Measurements from ENCODE around the gene USP6NL.

DNA sequence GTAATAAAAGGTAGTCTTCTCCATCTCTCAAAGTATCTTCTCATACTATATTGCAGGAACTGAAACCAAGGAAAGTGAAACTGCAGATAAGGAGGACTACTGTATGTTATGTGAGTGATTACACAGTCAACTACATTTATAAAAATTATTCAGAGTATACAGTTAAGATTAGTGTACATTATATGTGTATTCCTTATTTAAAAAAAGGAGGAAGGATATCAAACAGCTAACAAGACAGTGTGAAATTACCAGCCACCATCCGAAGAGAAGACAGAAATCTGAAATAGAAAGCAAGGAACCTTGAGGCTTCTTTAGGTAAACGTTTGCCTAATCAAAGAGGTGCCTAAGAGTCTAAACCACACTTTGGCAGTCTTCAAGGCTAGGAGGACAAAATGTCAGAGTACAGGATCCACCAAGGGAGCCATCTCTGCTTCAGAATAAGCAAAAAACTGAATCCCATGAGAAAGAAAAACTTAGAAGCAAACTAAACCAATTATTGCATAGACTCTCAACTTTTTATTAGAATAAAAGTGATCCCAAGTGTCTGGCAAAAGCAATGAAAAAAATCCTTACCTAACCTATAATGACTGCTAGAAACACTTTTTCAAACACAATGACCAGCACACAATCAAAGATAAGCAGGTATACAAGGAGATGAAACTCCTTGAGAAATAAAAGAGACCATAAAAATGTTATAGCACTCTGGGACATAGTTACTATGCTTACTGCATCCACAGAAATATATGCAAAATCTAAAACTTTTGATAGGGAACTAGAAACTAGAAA, 6.4 kb downstream of the USP6NL start:
- no peak for TF ChIP-seq POLR2AphosphoS5 (IDR thresholded peaks at IDR 0.05; ENCODE audit: low read depth, low read length)
- TF ChIP-seq TAF1 (IDR thresholded peaks at IDR 0.05; ENCODE audit: borderline replicate concordance, low read depth, low read length): no peak
- no peak for TF ChIP-seq POLR2A (IDR thresholded peaks at IDR 0.05; ENCODE audit: low read depth, low read length)

Data from GM12892 (cell line).